GM23338 (cell line): Measurements from ENCODE around the gene GSTM5. TPM values are rescaled to one million over a fixed set of nuclear protein-coding genes. Genes with fewer than 3 reads are reported as not detected.

Source experiments
- ATAC-seq: fragments of 200-7000 bp; cut with Tn5 transposase; 3 replicates; pipeline ENCODE4 v1.9.1; 2020
- DNase-seq: peaks from one replicate; pipeline ENCODE4 v3.0.0-alpha.2; 2015; ENCODE audit warnings: low spot score
- H2AFZ ChIP-seq: fragments of 200-600 bp; sonication (generic); 2 replicates; pipeline ENCODE4 v1.8.0; 2016; ENCODE audit warnings: antibody characterized with exemption, mild to moderate bottlenecking, moderate library complexity
- H3F3A ChIP-seq: fragments of 200-600 bp; sonication (generic); replicated peaks from 2 replicates; pipeline ENCODE4 v1.8.0; 2017; ENCODE audit warnings: antibody characterized with exemption, mixed run types, low read depth
- H3K27ac ChIP-seq: fragments of 200-600 bp; sonication (generic); 2 replicates; pipeline ENCODE4 v1.6.1; 2016; ENCODE audit warnings: low read depth
- H3K27me3 ChIP-seq: fragments of 200-600 bp; sonication (generic); 2 replicates; pipeline ENCODE4 v1.8.0; 2016; ENCODE audit warnings: mild to moderate bottlenecking, mixed run types, moderate library complexity; ENCODE audit not compliant: insufficient read depth
- H3K36me3 ChIP-seq: fragments of 200-600 bp; sonication (generic); 2 replicates; pipeline ENCODE4 v1.8.0; 2016; ENCODE audit warnings: mild to moderate bottlenecking; ENCODE audit not compliant: insufficient read depth
- H3K4me1 ChIP-seq: fragments of 200-600 bp; sonication (generic); 2 replicates; pipeline ENCODE4 v1.8.0; 2016; ENCODE audit warnings: mild to moderate bottlenecking, moderate library complexity; ENCODE audit not compliant: insufficient read depth
- H3K4me2 ChIP-seq: fragments of 200-600 bp; sonication (generic); 2 replicates; pipeline ENCODE4 v1.7.1; 2017; ENCODE audit warnings: mixed run types
- H3K4me3 ChIP-seq: fragments of 200-600 bp; sonication (generic); 2 replicates; pipeline ENCODE4 v1.6.1; 2016; ENCODE audit warnings: mixed run types
- H3K79me2 ChIP-seq: fragments of 200-600 bp; sonication (generic); replicated peaks from 2 replicates; pipeline ENCODE4 v1.8.0; 2017; ENCODE audit warnings: mild to moderate bottlenecking; ENCODE audit not compliant: insufficient read depth
- H3K9me2 ChIP-seq: fragments of 200-600 bp; sonication (generic); 2 replicates; pipeline ENCODE4 v1.8.0; 2017; ENCODE audit not compliant: insufficient read depth
- H4K20me1 ChIP-seq: fragments of 200-600 bp; sonication (generic); replicated peaks from 2 replicates; pipeline ENCODE4 v1.8.0; 2017; ENCODE audit warnings: mild to moderate bottlenecking; ENCODE audit not compliant: insufficient read depth
- H3K27ac Mint-ChIP-seq: 2 replicates; pipeline ENCODE4 v1.8.0; 2020; ENCODE audit warnings: inconsistent platforms, mild to moderate bottlenecking, moderate library complexity, mixed read lengths
- H3K27me3 Mint-ChIP-seq: 3 replicates; pipeline ENCODE4 v1.8.0; 2022; ENCODE audit warnings: low read depth, mild to moderate bottlenecking, moderate library complexity, mixed read lengths, inconsistent platforms; ENCODE audit not compliant: insufficient read depth, poor library complexity
- H3K36me3 Mint-ChIP-seq: 3 replicates; pipeline ENCODE4 v1.8.0; 2021; ENCODE audit warnings: low read depth, mild to moderate bottlenecking, inconsistent platforms, moderate library complexity, mixed read lengths
- H3K4me1 Mint-ChIP-seq: 3 replicates; pipeline ENCODE4 v1.8.0; 2020; ENCODE audit warnings: mild to moderate bottlenecking, inconsistent platforms, mixed read lengths
- H3K4me3 Mint-ChIP-seq: 3 replicates; pipeline ENCODE4 v1.8.0; 2021; ENCODE audit warnings: moderate library complexity, mild to moderate bottlenecking, inconsistent platforms, mixed read lengths
- H3K9me3 Mint-ChIP-seq: 3 replicates; pipeline ENCODE4 v1.8.0; 2020; ENCODE audit warnings: moderate library complexity, mild to moderate bottlenecking, inconsistent platforms, mixed read lengths
- CREB1 ChIP-seq: fragments of 250-450 bp; sonication (Bioruptor Pico); IDR thresholded peaks from 2 replicates; pipeline ENCODE4 v1.5.0; 2020; ENCODE audit warnings: low read depth, mild to moderate bottlenecking, moderate library complexity
- CTCF ChIP-seq, 2 experiments: fragments of 200-600 bp in 1 of 2; sonication (generic) in 1 of 2; conservative IDR thresholded peaks; 2 replicates each; pipeline versions ENCODE4 v1.5.1 to v1.6.1; 2016 to 2017; ENCODE audit warnings: antibody characterized with exemption in 2 of 2, low read depth in 2 of 2, mild to moderate bottlenecking in 2 of 2, moderate library complexity in 1 of 2
- EZH2 ChIP-seq: fragments of 200-600 bp; sonication (generic); IDR thresholded peaks from one replicate; pipeline ENCODE4 v1.8.0; 2017; ENCODE audit warnings: antibody characterized with exemption, mild to moderate bottlenecking, low read depth; ENCODE audit not compliant: unreplicated experiment
- EZH2phosphoT487 ChIP-seq: fragments of 200-600 bp; sonication (generic); IDR thresholded peaks from one replicate; pipeline ENCODE4 v1.8.1; 2018; ENCODE audit warnings: antibody characterized with exemption; ENCODE audit not compliant: unreplicated experiment
- JUNB ChIP-seq: IDR thresholded peaks from one replicate; pipeline ENCODE4 v1.6.1; 2016; ENCODE audit warnings: antibody characterized with exemption; ENCODE audit not compliant: unreplicated experiment
- NANOG ChIP-seq: IDR thresholded peaks from 2 replicates; pipeline ENCODE4 v1.6.1; 2016; ENCODE audit warnings: antibody characterized with exemption, borderline replicate concordance
- POLR2AphosphoS5 ChIP-seq: IDR thresholded peaks from 2 replicates; pipeline ENCODE4 v1.6.1; 2016; ENCODE audit warnings: antibody characterized with exemption, low read depth
- REST ChIP-seq: IDR thresholded peaks from one replicate; pipeline ENCODE4 v1.6.1; 2018; ENCODE audit warnings: antibody characterized with exemption; ENCODE audit not compliant: unreplicated experiment
- ZNF114 ChIP-seq: fragments of 250-450 bp; sonication (Bioruptor Pico); IDR thresholded peaks from 2 replicates; pipeline ENCODE4 v1.5.0; 2020; ENCODE audit warnings: mild to moderate bottlenecking, moderate library complexity
- ZNF462 ChIP-seq: fragments of 250-450 bp; sonication (Bioruptor Pico); IDR thresholded peaks from 2 replicates; pipeline ENCODE4 v1.5.0; 2020; ENCODE audit warnings: mild to moderate bottlenecking, moderate library complexity
- polyA plus RNA-seq: library from polyadenylated mRNA; unstranded; fragments of >200 nt; fragmentation: Nextera tagmentation; extraction: Ambion mirVana; gene quantifications from 2 replicates; pipeline ENCODE4 v1.2.1, GENCODE V29; 2016
- total RNA-seq: library from RNA; depleted of rRNA; stranded (reverse); fragments of >200 nt; shearing (Covaris generic); gene quantifications from 2 replicates; pipeline ENCODE4 v1.2.3, GENCODE V29; 2014

The GSTM5 gene
- total and polyA plus RNA-seq, 2 experiments from 2014 or later: 2.5 to 5.0 TPM

- no peak for TF ChIP-seq REST
Measured at GRCh38 chr1:109716570-109717090, 4.6 kb downstream of the GSTM5 start (continued).

- no peak overlapping the region for H3K27ac Mint-ChIP-seq
- TF ChIP-seq REST (no peak), NANOG (no peak), EZH2phosphoT487 (no peak), CTCF (conservative IDR thresholded peaks at IDR 0.05; ENCODE audit: low read depth in 2 of 2) (no peak), ZNF462 (CRISPR knock-in tag) (no peak), EZH2 (no peak), POLR2AphosphoS5 (no peak), ZNF114 (CRISPR knock-in tag) (no peak), CREB1 (CRISPR knock-in tag) (no peak), JUNB (no peak)
Measured at GRCh38 chr1:109717729-109718128, 5.7 kb downstream of the GSTM5 start.

More at GRCh38 chr1:109717729-109718128, 5.7 kb downstream of the GSTM5 start:
- Histone ChIP-seq H3K4me2 (no peak overlapping the region), H3K27ac (no peak overlapping the region), H3K36me3 (no peaks in the 10 kb centered on the region), H3K4me3 (no peak overlapping the region), H3K4me1 (no peaks in the 10 kb centered on the region), H3F3A (no peaks in the 10 kb centered on the region), H3K27me3 (no peaks in the 10 kb centered on the region), H4K20me1 (no peaks in the 10 kb centered on the region), H3K79me2 (no peaks in the 10 kb centered on the region), H2AFZ (no peak overlapping the region), H3K9me2 (no peaks in the 10 kb centered on the region)
- ATAC-seq: no peak
- Mint-ChIP-seq H3K4me1 (no peaks in the 10 kb centered on the region; the same call in 2 of the 3 replicates), H3K27me3 (peaks cover 3% of the 10 kb centered on the region), H3K36me3 (no peaks in the 10 kb centered on the region), H3K9me3 (no peaks in the 10 kb centered on the region; the same call in 2 of the 3 replicates), H3K4me3 (no peak overlapping the region)
- DNase-seq: no peak
